Mucosa of rectum (tissue), 2 donors: ENCODE results near the gene IKZF2.
A peak's percentile ranks its signal among the peaks of the same experiment; 100 is the strongest.

Experiments used
- H3K27ac ChIP-seq, 2 donors: one replicate each; pipeline ENCODE4 v1.7.0; 2013; ENCODE audit warnings: inconsistent platforms in 2 of 2, low read depth in 2 of 2, low read length in 2 of 2
- H3K27me3 ChIP-seq, 2 donors: one replicate each; pipeline ENCODE4 v1.7.0; 2013; ENCODE audit warnings: low read length in 2 of 2; ENCODE audit not compliant: control insufficient read depth in 2 of 2, insufficient read depth in 2 of 2
- H3K36me3 ChIP-seq, 2 donors: one replicate each; pipeline ENCODE4 v1.7.0; 2013; ENCODE audit warnings: low read length in 2 of 2; ENCODE audit not compliant: control insufficient read depth in 2 of 2, insufficient read depth in 2 of 2
- H3K4me1 ChIP-seq, 2 donors: one replicate each; pipeline ENCODE4 v1.7.0; 2013; ENCODE audit warnings: low read length in 2 of 2, mild to moderate bottlenecking in 1 of 2; ENCODE audit not compliant: control insufficient read depth in 2 of 2, insufficient read depth in 2 of 2
- H3K4me3 ChIP-seq, 2 donors: one replicate each; pipeline ENCODE4 v1.7.0; 2013; ENCODE audit warnings: low read length in 2 of 2
- H3K9ac ChIP-seq, 2 donors: one replicate each; pipeline ENCODE4 v1.7.0; 2013; ENCODE audit warnings: low read length in 2 of 2, low read depth in 1 of 2, mild to moderate bottlenecking in 1 of 2
- H3K9me3 ChIP-seq, 2 donors: one replicate each; pipeline ENCODE4 v1.7.0; 2013; ENCODE audit warnings: low read length in 2 of 2; ENCODE audit not compliant: control insufficient read depth in 2 of 2
- donor health status: healthy.
- donor health status: Normal muscosa, but diverticular disease.

Gene IKZF2

GRCh38 chr2:213104092-213104902, 47.1 kb downstream of the IKZF2 start:
- Histone ChIP-seq H3K36me3 (no peaks in the 10 kb centered on the region), H3K4me1 (peaks cover 0 to 5% of the 10 kb centered on the region in 2 donors), H3K27me3 (no peaks in the 10 kb centered on the region), H3K4me3 (peak overlapping the region in 1 of 2 donors; percentile 24), H3K9ac (no peak overlapping the region), H3K9me3 (no peaks in the 10 kb centered on the region), H3K27ac (no peak overlapping the region)

GRCh38 chr2:213101692-213102460, 49.5 kb downstream of the IKZF2 start:
- Histone ChIP-seq H3K9ac (no peak overlapping the region), H3K27ac (no peak overlapping the region), H3K4me3 (no peak overlapping the region), H3K27me3 (no peaks in the 10 kb centered on the region), H3K9me3 (no peaks in the 10 kb centered on the region), H3K4me1 (peaks cover 0 to 5% of the 10 kb centered on the region in 2 donors), H3K36me3 (no peaks in the 10 kb centered on the region)

- no peak overlapping the region for H3K9ac ChIP-seq
- H3K9me3 ChIP-seq = no peaks in the 10 kb centered on the region
- peaks cover 0 to 5% of the 10 kb centered on the region in 2 donors for H3K4me1 ChIP-seq
- no peaks in the 10 kb centered on the region for H3K27me3 ChIP-seq
- no peaks in the 10 kb centered on the region for H3K36me3 ChIP-seq
- no peak overlapping the region for H3K4me3 ChIP-seq
- H3K27ac ChIP-seq = no peak overlapping the region
Measured at GRCh38 chr2:213101109-213101508, 50.3 kb downstream of the IKZF2 start.

- Histone ChIP-seq H3K4me3 (no peak overlapping the region), H3K27ac (no peak overlapping the region), H3K4me1 (no peaks in the 10 kb centered on the region)
Measured at GRCh38 chr2:213098612-213099011, 52.8 kb downstream of the IKZF2 start.

GRCh38 chr2:213091765-213092164, 59.6 kb downstream of the IKZF2 start:
- no peak overlapping the region for H3K27ac ChIP-seq
- no peak overlapping the region for H3K9ac ChIP-seq
- no peaks in the 10 kb centered on the region for H3K27me3 ChIP-seq
- no peak overlapping the region for H3K4me3 ChIP-seq
- no peaks in the 10 kb centered on the region for H3K4me1 ChIP-seq
- no peaks in the 10 kb centered on the region for H3K36me3 ChIP-seq
- H3K9me3 ChIP-seq = no peaks in the 10 kb centered on the region

More at GRCh38 chr2:213098612-213099011, 52.8 kb downstream of the IKZF2 start:
- Histone ChIP-seq H3K27me3 (no peaks in the 10 kb centered on the region), H3K9me3 (no peaks in the 10 kb centered on the region), H3K9ac (no peak overlapping the region), H3K36me3 (no peaks in the 10 kb centered on the region)

- no peaks in the 10 kb centered on the region for H3K36me3 ChIP-seq
- no peaks in the 10 kb centered on the region for H3K4me1 ChIP-seq
- no peaks in the 10 kb centered on the region for H3K9me3 ChIP-seq
- H3K4me3 ChIP-seq = no peak overlapping the region
- H3K27ac ChIP-seq = no peak overlapping the region
- no peak overlapping the region for H3K9ac ChIP-seq
- H3K27me3 ChIP-seq = no peaks in the 10 kb centered on the region
Measured at GRCh38 chr2:213090772-213091171, 60.6 kb downstream of the IKZF2 start.

GRCh38 chr2:213089438-213089837, 62.0 kb downstream of the IKZF2 start:
- Histone ChIP-seq H3K4me1 (no peaks in the 10 kb centered on the region), H3K36me3 (no peaks in the 10 kb centered on the region), H3K4me3 (no peak overlapping the region), H3K27me3 (no peaks in the 10 kb centered on the region), H3K9me3 (no peaks in the 10 kb centered on the region), H3K9ac (no peak overlapping the region), H3K27ac (no peak overlapping the region)

GRCh38 chr2:213087040-213087439, 64.4 kb downstream of the IKZF2 start:
- Histone ChIP-seq H3K27ac (no peak overlapping the region), H3K9me3 (no peaks in the 10 kb centered on the region), H3K4me3 (no peak overlapping the region), H3K36me3 (no peaks in the 10 kb centered on the region), H3K4me1 (peaks cover 0 to 3% of the 10 kb centered on the region in 2 donors), H3K9ac (no peak overlapping the region), H3K27me3 (no peaks in the 10 kb centered on the region)

GRCh38 chr2:213086571-213086970, 64.8 kb downstream of the IKZF2 start:
- Histone ChIP-seq H3K27me3 (no peaks in the 10 kb centered on the region), H3K9me3 (no peaks in the 10 kb centered on the region), H3K9ac (no peak overlapping the region), H3K4me1 (peaks cover 2 to 6% of the 10 kb centered on the region in 2 donors), H3K4me3 (no peak overlapping the region), H3K27ac (no peak overlapping the region), H3K36me3 (no peaks in the 10 kb centered on the region)

- Histone ChIP-seq H3K27me3 (no peaks in the 10 kb centered on the region), H3K4me1 (peaks cover 3 to 9% of the 10 kb centered on the region in 2 donors), H3K9me3 (no peaks in the 10 kb centered on the region), H3K36me3 (no peaks in the 10 kb centered on the region), H3K4me3 (no peak overlapping the region), H3K27ac (no peak overlapping the region), H3K9ac (no peak overlapping the region)
Measured at GRCh38 chr2:213086050-213086449, 65.4 kb downstream of the IKZF2 start.
